Colonic mucosa (tissue), 4 donors: ENCODE results near the gene HPD. TPM values are rescaled to one million over a fixed set of nuclear protein-coding genes. Genes with fewer than 3 reads are reported as not detected.

Source experiments
- DNase-seq: peaks from one replicate; pipeline ENCODE4 v3.0.0-alpha.2; 2020
- H3K27ac ChIP-seq: fragments of 200-600 bp; one replicate; pipeline ENCODE4 v1.8.0; 2021
- H3K27me3 ChIP-seq: fragments of 200-600 bp; one replicate; pipeline ENCODE4 v1.8.0; 2021
- H3K36me3 ChIP-seq: fragments of 200-600 bp; one replicate; pipeline ENCODE4 v1.8.0; 2021
- H3K4me1 ChIP-seq: fragments of 200-600 bp; one replicate; pipeline ENCODE4 v1.8.0; 2021; ENCODE audit warnings: mild to moderate bottlenecking
- H3K4me3 ChIP-seq: fragments of 200-600 bp; one replicate; pipeline ENCODE4 v1.8.0; 2021
- H3K9ac ChIP-seq, 2 donors: one replicate each; pipeline ENCODE4 v1.7.0; 2013; ENCODE audit warnings: control low read depth in 2 of 2, low read depth in 2 of 2, low read length in 2 of 2
- H3K9me3 ChIP-seq: fragments of 200-600 bp; one replicate; pipeline ENCODE4 v1.8.0; 2021
- intact Hi-C: fragments of 100-400 bp; cut with DNase I; formaldehyde crosslinking; loops from one replicate; pipeline ENCODE4 v1.14.1; 2022
- total RNA-seq, 2 donors: library from RNA; stranded (reverse); fragmentation: NEBNext Ultra II Directional in 1 of 2; extraction: Animal tissue kit (Norgen Biotek cat#: 25700) in 1 of 2; gene quantifications; one replicate each; pipeline ENCODE4 v1.2.1, GENCODE V29; 2021
- TF ChIP-seq, protein P1 (sequence below): fragments of 200-600 bp; IDR thresholded peaks from one replicate; pipeline ENCODE4 v1.8.0; 2022; ENCODE audit warnings: antibody characterized with exemption, mild to moderate bottlenecking
- donor health status: healthy.
- donor health status: DM: no; HTN: no; CAD: no.
- donor health status: DM: no; HTN: no; CAD: no.

HPD gene
- total RNA-seq, 2 donors from 2014 or later = 0.27 to 0.91 TPM

GRCh38 chr12:121794534-121795033 lies 64.1 kb downstream of the HPD start:
- Histone ChIP-seq H3K4me3 (peak overlapping the region; percentile 70), H3K9ac (peak overlapping the region; percentile 66 to 93), H3K27me3 (no peaks in the 10 kb centered on the region), H3K27ac (peak overlapping the region; percentile 73), H3K4me1 (peaks cover 38% of the 10 kb centered on the region), H3K36me3 (no peaks in the 10 kb centered on the region), H3K9me3 (no peaks in the 10 kb centered on the region)
- TF ChIP-seq, protein P1, sequence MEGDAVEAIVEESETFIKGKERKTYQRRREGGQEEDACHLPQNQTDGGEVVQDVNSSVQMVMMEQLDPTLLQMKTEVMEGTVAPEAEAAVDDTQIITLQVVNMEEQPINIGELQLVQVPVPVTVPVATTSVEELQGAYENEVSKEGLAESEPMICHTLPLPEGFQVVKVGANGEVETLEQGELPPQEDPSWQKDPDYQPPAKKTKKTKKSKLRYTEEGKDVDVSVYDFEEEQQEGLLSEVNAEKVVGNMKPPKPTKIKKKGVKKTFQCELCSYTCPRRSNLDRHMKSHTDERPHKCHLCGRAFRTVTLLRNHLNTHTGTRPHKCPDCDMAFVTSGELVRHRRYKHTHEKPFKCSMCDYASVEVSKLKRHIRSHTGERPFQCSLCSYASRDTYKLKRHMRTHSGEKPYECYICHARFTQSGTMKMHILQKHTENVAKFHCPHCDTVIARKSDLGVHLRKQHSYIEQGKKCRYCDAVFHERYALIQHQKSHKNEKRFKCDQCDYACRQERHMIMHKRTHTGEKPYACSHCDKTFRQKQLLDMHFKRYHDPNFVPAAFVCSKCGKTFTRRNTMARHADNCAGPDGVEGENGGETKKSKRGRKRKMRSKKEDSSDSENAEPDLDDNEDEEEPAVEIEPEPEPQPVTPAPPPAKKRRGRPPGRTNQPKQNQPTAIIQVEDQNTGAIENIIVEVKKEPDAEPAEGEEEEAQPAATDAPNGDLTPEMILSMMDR = no peak
- intact Hi-C loops = loop anchor here (2.0 to 5.0 kb wide), 3 partner anchors 18 to 97 kb away; partner anchors contain the start of gene PSMD9
- DNase-seq = no peak

GRCh38 chr12:121793838-121794533 lies 64.7 kb downstream of the HPD start:
- intact Hi-C loops = loop anchor here (2.0 to 5.0 kb wide), 3 partner anchors 19 to 97 kb away; partner anchors contain the start of gene PSMD9
- TF ChIP-seq, protein P1 = peak; percentile 99
- DNase-seq = peak; percentile 95
- H3K9me3 ChIP-seq = no peaks in the 10 kb centered on the region
- H3K9ac ChIP-seq = peak overlapping the region; percentile 77 to 93
- peaks cover 38% of the 10 kb centered on the region for H3K4me1 ChIP-seq
- no peaks in the 10 kb centered on the region for H3K27me3 ChIP-seq
- H3K27ac ChIP-seq = peak overlapping the region; percentile 78
- peak overlapping the region; percentile 70 for H3K4me3 ChIP-seq
- no peaks in the 10 kb centered on the region for H3K36me3 ChIP-seq

DNA sequence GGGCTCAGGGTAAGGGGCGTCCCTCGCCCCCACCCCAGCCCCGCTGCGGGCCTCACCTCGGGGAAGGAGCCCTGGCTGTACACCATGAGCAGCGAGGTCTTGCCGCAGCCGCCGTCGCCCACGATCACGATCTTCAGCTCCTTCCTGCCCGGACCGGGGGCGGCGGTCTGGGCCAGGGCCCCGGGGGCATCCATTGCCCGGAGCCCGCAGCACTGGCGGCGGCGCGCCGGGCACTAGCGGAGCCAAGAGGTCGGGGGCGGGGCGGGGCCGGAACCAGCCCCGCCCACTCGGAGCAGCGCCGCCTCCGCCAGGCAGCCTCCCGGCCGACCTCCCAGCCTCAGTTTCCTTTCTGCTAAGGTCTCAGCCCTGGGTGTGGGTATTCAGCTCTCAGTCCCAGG lies 65.2 kb downstream of the HPD start, which contains the start of gene RHOF:
Gene RHOF (minus strand): TSS at position 249 of the 398 bp plus-strand sequence. CDS start 55 bp downstream, at position 194.
- H3K27ac ChIP-seq = peak within 1 kb of the TSS; percentile 78
- H3K4me1 ChIP-seq = peaks cover 38% of the 10 kb centered on the region
- H3K9me3 ChIP-seq = no peaks in the 10 kb centered on the region
- no peaks in the 10 kb centered on the region for H3K27me3 ChIP-seq
- H3K36me3 ChIP-seq = no peaks in the 10 kb centered on the region
- intact Hi-C loops = loop anchor here (5.0 kb wide), 2 partner anchors 94 to 96 kb away; partner anchors contain the start of gene PSMD9
- peak within 1 kb of the TSS; percentile 70 for H3K4me3 ChIP-seq
- peak within 1 kb of the TSS; percentile 77 to 93 for H3K9ac ChIP-seq
- TF ChIP-seq, protein P1 = no peak
- peak; percentile 71 for DNase-seq

DNA sequence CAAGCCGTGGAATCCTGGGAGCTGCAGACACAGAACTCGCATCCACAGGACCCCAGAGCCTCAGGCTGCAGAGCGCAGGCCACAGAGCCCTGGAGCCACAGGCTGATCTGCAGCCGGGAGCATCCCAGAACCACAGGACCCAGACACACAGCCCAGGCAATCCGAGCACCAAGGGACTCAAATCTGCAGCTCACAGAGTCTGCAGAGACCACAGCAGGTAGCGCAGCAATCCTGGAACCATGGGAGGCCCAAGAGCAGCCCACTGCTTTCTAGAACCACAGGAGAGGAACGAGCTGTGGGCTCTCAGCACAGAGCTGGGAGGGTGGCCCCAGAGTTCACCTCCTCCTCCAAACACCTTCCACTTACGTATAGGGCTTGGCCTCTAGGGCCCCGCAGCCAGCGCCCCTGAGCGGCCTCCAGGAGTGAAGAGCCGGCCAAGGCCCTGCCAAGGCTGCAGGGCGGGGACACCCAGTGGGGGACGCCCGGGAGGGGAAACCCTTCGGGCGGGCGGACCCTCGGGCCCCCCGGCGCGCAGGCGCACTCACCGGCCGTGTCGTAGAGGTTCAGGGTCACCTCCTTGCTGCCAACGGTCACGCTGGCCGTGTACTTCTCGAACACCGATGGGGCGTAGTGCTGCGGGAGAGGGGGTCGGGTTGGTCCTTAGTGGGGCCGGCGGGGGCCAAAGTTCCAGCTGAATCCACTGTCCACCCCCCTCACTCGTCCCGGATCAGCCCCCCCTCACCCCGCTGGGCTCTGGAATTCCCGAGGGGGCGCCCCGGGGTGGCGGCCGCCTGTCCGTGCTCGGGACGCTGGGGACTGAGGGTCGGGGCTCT lies 65.8 kb downstream of the HPD start:
- TF ChIP-seq, protein P1 = no peak
- H3K36me3 ChIP-seq = no peaks in the 10 kb centered on the region
- H3K27me3 ChIP-seq = no peaks in the 10 kb centered on the region
- peak overlapping the region; percentile 70 for H3K4me3 ChIP-seq
- peaks cover 34% of the 10 kb centered on the region for H3K4me1 ChIP-seq
- peak overlapping the region; percentile 77 to 93 for H3K9ac ChIP-seq
- DNase-seq = no peak
- intact Hi-C loops = loop anchor here (5.0 kb wide), 2 partner anchors 94 to 96 kb away; partner anchors contain the start of gene PSMD9
- H3K9me3 ChIP-seq = no peaks in the 10 kb centered on the region
- peak overlapping the region; percentile 78 for H3K27ac ChIP-seq
